DND-41 (cell line): ENCODE data around the gene STK32B.

Experiments used
- EZH2 ChIP-seq: IDR thresholded peaks from 3 replicates; pipeline ENCODE4 v1.6.1; 2012; ENCODE audit warnings: borderline replicate concordance, low read depth, mild to moderate bottlenecking, moderate library complexity, low read length, inconsistent platforms; ENCODE audit not compliant: severe bottlenecking
- TF ChIP-seq, protein P1 (sequence below): IDR thresholded peaks from 2 replicates; pipeline ENCODE4 v1.5.1; 2012; ENCODE audit warnings: borderline replicate concordance, low read length, moderate library complexity, mild to moderate bottlenecking; ENCODE audit not compliant: poor library complexity, severe bottlenecking; ENCODE audit errors: extremely low read depth

DNA sequence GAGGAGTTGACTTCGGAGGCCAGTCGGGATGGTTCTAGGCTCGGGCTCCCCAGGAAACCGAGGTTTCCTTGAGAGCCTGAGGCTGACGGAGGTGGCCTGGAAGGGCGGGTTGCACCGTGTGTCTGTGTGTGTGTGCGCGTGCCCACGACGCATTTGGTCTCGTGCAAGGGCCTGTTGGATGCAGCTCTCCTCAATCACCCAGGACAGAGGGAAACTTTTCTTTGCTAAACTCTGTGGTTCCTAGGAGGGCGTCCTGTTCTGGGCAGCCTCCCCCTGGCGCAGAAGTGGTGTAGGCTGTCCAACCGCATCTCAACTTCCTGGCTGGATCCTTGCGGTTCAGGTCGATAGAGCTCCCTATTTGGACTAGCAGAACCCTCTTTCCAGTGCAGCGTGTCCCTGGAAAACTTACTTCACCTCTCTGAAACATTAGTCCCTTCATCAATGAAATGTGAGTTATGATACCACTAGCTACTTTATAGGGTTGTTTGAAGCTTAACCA, 973 bp downstream of the STK32B start:
- TF ChIP-seq, protein P1, sequence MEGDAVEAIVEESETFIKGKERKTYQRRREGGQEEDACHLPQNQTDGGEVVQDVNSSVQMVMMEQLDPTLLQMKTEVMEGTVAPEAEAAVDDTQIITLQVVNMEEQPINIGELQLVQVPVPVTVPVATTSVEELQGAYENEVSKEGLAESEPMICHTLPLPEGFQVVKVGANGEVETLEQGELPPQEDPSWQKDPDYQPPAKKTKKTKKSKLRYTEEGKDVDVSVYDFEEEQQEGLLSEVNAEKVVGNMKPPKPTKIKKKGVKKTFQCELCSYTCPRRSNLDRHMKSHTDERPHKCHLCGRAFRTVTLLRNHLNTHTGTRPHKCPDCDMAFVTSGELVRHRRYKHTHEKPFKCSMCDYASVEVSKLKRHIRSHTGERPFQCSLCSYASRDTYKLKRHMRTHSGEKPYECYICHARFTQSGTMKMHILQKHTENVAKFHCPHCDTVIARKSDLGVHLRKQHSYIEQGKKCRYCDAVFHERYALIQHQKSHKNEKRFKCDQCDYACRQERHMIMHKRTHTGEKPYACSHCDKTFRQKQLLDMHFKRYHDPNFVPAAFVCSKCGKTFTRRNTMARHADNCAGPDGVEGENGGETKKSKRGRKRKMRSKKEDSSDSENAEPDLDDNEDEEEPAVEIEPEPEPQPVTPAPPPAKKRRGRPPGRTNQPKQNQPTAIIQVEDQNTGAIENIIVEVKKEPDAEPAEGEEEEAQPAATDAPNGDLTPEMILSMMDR: no peak
- no peak for TF ChIP-seq EZH2
